K562 (cell line): ENCODE measurements around the gene PRDX6. TPM values are rescaled to one million over a fixed set of nuclear protein-coding genes. Genes with fewer than 3 reads are reported as not detected.

Source experiments
- ARID2 ChIP-seq: fragments of 450-650 bp; IDR thresholded peaks from 2 replicates; pipeline ENCODE4 v1.6.1; 2017; ENCODE audit warnings: antibody characterized with exemption, mild to moderate bottlenecking
- CHD4 ChIP-seq: fragments of 200-600 bp; sonication (generic); IDR thresholded peaks from 3 replicates; pipeline ENCODE4 v1.6.1; 2012; ENCODE audit warnings: low read depth, mild to moderate bottlenecking, mixed read lengths, low read length, inconsistent platforms; ENCODE audit not compliant: insufficient read depth, insufficient replicate concordance, poor library complexity, severe bottlenecking
- E4F1 ChIP-seq: fragments of 250-450 bp; sonication (Bioruptor Pico); IDR thresholded peaks from 2 replicates; pipeline ENCODE4 v1.5.0; 2021; ENCODE audit warnings: mild to moderate bottlenecking, borderline replicate concordance
- FOXJ2 ChIP-seq: fragments of 200-800 bp; sonication (Bioruptor generic); IDR thresholded peaks from 2 replicates; pipeline ENCODE4 v1.6.1; 2016; ENCODE audit warnings: missing genetic modification characterization, missing compliant biosample characterization
- GATAD2B ChIP-seq: fragments of 450-650 bp; IDR thresholded peaks from 2 replicates; pipeline ENCODE4 v1.6.1; 2017; ENCODE audit warnings: mild to moderate bottlenecking, borderline replicate concordance
- HDAC3 ChIP-seq: fragments of 450-650 bp; IDR thresholded peaks from 2 replicates; pipeline ENCODE4 v1.6.1; 2018; ENCODE audit warnings: borderline replicate concordance, mild to moderate bottlenecking, moderate library complexity; ENCODE audit not compliant: partially characterized antibody
- ILF3 ChIP-seq: fragments of 450-650 bp; IDR thresholded peaks from 2 replicates; pipeline ENCODE4 v1.6.1; 2018; ENCODE audit warnings: antibody characterized with exemption, mild to moderate bottlenecking, moderate library complexity, borderline replicate concordance
- RBFOX2 ChIP-seq: fragments of 200-400 bp; formaldehyde crosslinking; IDR thresholded peaks from 2 replicates; pipeline ENCODE4 v1.6.1; 2017; ENCODE audit warnings: low read depth, mild to moderate bottlenecking, low read length, moderate library complexity
- SMARCC2 ChIP-seq: fragments of 450-650 bp; IDR thresholded peaks from 2 replicates; pipeline ENCODE4 v1.6.1; 2017; ENCODE audit warnings: antibody characterized with exemption, moderate library complexity, mild to moderate bottlenecking, low read depth
- TRIM28 ChIP-seq: fragments of 450-650 bp; IDR thresholded peaks from 2 replicates; pipeline ENCODE4 v1.6.1; 2017
- polyA plus RNA-seq, 8 experiments: library from polyadenylated mRNA; depleted of rRNA in 4 of 8; stranded (reverse) in 5 of 8; unstranded in 3 of 8; fragments of >200 nt; fragmentation: Nextera tagmentation in 2 of 8; fragmentation: Illumina TruSeq in 1 of 8; extraction: Ambion mirVana in 2 of 8; extraction: Trizol in 1 of 8; gene quantifications; 2 replicates each; pipeline versions ENCODE4 v1.2.1 to v1.2.3, GENCODE V29; 2011 to 2014; ENCODE audit warnings: inconsistent platforms in 1 of 8, missing spikeins in 1 of 8
- total RNA-seq, 7 experiments: library from RNA; depleted of rRNA in 6 of 7; stranded (reverse); fragments of >200 nt in 6 of 7; fragmentation: Illumina TruSeq in 2 of 7; extraction: Trizol in 2 of 7; gene quantifications; 2 replicates each; pipeline versions ENCODE4 v1.2.1 to v1.2.3, GENCODE V29; 2011 to 2021; ENCODE audit warnings: low replicate concordance in 1 of 7
- TF ChIP-seq, protein P1 (sequence below): fragments of 200-400 bp; formaldehyde crosslinking; IDR thresholded peaks from 2 replicates; pipeline ENCODE4 v1.6.1; 2017; ENCODE audit warnings: mild to moderate bottlenecking, low read depth, low read length, moderate library complexity

Gene PRDX6
- total and polyA plus RNA-seq, 9 of the 15 experiments (the other 6 are each of a cell fraction or from before 2014, with no cell fraction given): 277 to 1,082 (median 610) TPM

DNA sequence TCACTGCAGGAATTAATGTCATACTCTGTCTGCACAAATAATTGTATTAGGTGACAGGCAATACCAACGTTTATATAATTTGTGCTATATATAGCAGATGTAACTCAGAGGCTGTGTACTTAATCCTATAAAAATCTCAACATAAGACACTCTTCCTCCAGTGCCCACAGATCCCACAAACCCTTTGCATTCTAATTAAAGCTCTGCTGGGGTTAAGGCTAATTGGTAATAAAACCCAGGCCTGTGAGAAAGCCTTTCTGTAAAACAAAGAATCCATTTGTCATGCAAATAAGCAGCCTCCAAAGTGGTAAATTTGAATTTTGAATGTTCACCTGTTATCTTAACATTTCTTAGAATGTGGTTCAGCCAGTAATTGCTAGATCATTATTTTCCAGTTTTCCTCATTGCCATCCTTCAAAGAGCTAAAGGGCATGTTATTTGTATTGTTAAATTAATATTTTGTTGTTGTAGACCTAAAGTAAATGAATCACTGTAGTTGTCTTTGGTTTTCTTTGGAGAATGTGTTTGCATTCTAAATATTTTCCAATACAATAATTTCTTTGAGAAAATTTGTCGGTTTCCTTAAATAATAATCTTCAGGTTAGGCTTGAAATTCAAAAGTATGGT is 46.3 kb upstream of the PRDX6 start (continued):
- TF ChIP-seq, protein P1, sequence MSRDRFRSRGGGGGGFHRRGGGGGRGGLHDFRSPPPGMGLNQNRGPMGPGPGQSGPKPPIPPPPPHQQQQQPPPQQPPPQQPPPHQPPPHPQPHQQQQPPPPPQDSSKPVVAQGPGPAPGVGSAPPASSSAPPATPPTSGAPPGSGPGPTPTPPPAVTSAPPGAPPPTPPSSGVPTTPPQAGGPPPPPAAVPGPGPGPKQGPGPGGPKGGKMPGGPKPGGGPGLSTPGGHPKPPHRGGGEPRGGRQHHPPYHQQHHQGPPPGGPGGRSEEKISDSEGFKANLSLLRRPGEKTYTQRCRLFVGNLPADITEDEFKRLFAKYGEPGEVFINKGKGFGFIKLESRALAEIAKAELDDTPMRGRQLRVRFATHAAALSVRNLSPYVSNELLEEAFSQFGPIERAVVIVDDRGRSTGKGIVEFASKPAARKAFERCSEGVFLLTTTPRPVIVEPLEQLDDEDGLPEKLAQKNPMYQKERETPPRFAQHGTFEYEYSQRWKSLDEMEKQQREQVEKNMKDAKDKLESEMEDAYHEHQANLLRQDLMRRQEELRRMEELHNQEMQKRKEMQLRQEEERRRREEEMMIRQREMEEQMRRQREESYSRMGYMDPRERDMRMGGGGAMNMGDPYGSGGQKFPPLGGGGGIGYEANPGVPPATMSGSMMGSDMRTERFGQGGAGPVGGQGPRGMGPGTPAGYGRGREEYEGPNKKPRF: no peak
- no peak for TF ChIP-seq SMARCC2
- TF ChIP-seq FOXJ2 (tag): no peak
- TF ChIP-seq HDAC3: peak; percentile 27
- TF ChIP-seq TRIM28: no peak
- 0 out of 2 replicates have a peak, but pooled peaks have one; percentile 6 for TF ChIP-seq E4F1 (CRISPR knock-in tag)
- no peak for TF ChIP-seq RBFOX2
- no peak for TF ChIP-seq CHD4
- peak; percentile 75; the same call in 1 of the 2 replicates for TF ChIP-seq GATAD2B
- no peak for TF ChIP-seq ILF3
- no peak for TF ChIP-seq ARID2
- TF ChIP-seq, all 486 proteins: peak for 8
